ENCODE measurements around the gene DRC1.

DRC1 gene

DNA sequence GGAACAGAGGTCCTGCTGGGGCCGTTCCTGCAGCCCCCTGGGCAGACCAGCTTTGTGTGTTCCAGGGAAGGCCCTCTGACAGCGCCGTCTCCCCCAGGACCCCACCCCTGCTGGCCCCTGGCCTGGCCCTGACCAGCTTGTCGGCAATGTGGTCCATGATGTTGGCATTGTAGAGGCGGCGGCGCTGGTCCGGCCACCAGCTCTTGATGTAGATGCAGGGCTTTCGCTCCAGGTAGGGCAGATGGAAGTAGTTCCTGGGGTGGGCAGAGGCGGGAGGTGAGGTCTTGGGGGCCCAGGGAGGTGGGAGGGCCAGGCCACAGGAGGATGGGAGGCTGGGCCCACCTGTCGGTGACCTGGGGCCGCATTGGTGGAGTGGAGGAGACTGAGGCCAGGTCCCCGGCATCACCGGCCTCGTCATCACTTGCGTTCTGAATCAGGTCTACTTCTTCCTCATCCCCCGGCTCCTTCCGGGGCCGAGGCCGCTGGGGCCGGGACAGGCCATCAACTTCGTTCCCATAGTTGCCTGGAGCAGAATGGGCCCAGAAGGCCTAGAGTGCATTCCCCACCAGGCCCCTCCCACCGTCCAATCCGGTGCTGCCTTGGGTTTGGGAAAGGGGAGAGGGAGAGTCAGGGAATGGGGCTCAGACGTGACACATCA lies 77.5 kb downstream of the DRC1 start:
- no peak for DNase-seq

DNA sequence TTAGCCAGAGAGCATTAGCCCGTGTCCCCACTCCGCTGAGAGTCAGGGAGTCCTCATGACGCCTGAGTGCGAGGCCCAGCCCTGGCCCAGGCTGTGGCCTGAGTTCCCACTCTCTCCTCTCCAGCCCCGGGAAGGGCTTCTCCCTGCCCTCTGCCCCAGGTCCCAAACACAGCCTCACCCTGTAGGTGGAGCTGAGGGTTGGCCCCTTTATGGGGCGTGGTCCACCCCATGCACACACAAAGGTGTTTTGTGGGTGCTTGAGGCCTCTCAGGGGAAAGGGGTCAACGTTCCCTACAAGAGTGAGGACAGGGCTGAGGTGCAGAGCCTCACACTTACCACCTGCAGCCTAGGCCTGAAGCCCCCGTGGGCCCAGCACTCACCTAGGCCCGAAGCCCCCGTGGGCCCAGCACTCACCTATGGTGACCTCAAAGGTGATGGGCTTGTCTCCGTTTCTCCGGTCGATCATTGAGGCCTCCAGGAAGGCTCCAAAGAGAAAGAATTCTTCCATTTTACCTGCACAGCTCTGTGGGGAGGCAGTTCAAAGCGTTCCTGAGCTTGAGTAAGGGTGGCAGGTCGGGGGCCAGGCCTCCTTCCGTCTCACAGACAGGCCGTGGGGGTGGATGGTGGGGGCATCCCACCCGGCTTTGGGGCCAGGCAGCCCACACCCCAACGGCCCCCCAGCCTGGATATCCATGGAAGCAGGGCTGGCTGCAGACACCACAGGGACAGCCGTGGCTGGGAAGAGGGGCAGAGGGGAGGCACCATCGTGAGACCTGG lies 78.3 kb downstream of the DRC1 start:
- DNase-seq = no peak

DNA sequence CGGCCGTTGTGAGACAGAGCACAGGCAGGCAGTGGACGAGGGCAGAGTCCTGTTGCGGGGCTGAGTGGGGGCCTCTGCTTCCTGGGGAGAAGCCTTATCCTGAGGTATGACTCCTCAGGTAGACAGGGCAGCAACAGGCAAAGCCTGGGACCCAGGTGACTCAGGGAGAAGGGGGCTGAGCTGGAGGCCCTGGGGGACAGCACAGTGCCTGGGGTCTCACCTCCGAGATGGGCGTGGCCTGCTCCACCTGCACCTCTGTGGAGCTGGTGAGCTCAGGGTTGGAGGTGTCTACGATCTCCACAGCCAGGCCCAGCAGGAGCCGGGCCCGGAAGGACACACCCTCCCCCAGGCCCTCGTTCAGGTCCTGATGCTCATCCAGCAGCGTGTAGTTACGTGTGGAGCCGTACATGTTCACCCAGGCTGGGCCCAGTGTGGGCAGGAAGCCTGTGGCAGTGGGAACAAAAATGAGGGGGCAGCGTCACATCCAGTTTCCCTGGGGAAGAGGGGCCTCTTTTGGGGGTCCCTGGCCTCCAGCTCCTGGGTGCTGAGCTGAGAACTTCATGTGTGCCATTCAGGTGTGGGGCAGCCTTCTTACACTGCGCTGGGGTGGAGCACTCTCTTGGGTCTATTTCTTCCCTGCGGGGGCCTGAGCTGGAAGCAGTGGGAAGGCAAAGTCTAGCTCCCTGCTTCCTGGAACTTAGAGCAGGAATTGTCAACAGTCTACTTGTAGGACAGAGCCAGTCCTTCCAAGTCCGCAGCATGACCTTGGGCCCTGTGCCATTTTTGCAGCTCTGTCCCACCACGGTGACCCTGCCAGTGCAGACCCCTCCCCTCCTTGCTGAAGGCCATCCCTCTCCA lies 79.1 kb downstream of the DRC1 start:
- no peak for DNase-seq

DNA sequence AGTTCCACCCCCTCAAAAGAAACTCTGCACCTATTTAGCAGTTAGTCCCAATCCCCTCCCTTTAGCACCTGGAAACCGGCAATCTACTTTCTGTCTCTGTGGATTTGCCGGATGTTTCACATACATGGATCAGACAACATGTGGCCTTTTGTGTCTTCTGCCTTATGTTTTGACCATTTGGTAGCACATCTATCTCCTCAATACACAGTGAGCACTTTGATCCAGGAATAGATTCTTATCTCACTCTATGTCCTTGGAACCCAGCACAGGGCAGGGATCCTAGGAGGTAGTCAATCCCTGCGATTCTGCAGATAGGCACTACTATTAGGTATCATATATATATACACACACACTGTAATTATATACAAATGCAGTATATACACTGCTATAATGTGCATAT lies 80.0 kb downstream of the DRC1 start:
- no peak for DNase-seq

DNA sequence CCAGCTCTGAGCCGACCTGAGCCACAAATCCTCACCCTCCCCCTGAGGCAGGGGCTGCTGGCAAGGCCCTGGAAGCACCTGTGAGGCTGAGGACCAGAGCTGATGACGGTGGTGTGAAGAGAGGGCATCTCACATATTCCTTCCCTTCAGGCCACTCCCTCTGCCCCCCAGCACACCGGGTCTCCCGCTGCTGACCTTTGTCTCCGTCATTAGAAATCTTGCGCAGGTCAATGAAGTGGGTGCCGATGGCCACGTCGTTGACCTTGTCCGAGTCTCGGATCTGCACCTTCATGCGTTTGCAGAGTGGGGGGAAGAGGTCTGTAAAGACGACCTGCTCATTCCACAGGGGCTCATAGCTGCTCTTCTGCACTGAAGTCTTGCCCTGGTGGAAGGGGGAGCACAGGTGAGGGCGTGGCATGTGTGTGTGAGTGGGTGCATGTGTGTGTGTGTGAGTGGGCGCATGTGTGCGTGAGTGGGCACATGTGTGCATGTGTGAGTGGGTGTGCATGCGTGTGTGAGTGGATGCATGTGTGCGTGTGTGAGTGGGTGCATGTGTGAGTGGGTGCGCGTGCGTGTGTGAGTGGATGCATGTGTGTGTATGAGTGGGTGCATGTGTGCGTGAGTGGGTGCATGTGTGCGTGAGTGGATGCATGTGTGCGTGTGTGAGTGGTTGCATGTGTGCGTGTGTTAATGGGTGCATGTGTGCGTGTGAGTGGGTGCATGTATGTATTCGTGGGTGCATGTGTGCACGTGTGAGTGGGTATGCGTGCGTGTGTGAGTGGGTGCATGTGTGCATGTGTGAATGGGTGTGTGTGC lies 80.7 kb downstream of the DRC1 start:
- DNase-seq = no peak

DNA sequence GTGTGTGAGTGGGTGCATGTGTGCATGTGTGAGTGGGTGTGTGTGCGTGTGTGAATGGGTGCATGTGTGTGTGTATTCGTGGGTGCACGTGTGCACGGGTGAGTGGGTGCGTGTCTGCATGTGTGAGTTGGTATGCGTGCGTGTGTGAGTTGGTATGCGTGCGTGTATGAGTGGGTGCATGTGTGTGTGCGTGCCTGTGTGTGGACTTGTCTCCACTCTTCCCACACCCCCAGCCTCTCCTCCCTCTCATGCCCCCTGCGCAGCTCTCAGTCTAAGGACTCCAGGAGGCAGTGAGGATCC lies 81.3 kb downstream of the DRC1 start:
- DNase-seq = no peak

DNA sequence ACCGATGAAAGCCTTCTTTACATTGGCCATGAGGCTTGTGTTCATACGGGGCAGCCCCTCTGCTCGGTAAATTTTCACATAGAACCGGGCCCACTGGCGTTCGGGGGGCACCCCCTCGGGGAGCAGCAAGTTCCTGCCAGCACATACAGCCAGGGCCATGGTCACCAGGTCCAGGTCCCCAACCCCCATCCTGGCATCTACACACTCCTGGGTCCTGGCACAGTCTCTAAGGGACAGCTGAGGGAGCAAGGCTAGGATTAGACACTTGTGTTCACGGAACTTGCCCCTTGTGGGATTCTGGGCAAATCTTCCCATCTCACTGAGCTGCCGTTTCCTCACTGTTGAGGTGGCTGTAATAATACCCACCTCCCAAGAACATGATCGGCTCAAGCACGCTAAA lies 81.8 kb downstream of the DRC1 start:
- DNase-seq = no peak

DNA sequence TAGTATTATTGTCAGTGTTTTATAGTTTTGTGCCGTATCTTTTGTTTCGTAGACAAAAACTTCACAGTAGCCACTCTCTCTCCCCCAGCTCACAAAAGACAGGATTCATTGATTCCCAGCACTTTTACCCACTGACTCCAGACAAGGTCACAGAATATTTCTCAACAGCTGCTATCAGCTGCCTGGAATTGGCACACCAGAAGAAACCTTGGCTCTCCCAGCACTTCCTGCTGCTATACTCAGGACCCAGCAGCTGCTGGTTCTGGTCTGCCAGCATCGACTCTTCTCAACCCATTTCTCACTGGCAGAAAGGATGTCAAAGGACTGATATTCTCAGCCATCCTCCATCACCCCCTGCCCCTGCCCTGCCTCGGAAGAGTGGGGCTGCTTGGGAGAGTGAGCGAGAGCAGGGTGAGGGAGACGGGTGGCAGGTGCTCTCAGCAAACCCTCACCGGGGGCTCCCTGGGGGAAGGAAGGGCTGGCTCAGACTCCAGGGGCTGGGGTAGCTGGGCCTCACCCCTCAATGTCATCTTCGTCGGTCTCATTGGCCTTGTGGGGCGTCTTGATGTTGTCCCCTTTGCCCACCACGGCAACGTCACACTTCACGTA lies 82.3 kb downstream of the DRC1 start:
- DNase-seq = no peak

DNA sequence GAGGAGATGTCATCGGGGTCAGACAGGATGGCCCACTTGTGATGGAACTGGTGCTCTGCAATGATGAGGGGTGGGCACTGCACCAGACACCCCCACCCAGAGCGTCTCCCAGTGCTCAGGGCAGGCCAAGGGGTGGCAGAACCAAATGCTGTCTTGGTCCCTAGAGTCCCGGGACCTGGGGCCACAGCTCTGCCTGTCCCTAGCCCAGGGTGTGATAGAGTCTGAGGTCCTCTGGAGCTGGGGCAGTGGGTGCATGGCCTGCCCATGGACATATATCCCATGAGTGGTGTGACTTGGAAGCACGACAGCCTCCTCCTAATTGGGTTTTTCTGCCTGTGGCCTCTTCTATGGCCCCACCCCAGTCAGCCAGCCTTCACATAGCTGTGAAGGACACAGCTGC lies 82.9 kb downstream of the DRC1 start:
- no peak for DNase-seq

DNA sequence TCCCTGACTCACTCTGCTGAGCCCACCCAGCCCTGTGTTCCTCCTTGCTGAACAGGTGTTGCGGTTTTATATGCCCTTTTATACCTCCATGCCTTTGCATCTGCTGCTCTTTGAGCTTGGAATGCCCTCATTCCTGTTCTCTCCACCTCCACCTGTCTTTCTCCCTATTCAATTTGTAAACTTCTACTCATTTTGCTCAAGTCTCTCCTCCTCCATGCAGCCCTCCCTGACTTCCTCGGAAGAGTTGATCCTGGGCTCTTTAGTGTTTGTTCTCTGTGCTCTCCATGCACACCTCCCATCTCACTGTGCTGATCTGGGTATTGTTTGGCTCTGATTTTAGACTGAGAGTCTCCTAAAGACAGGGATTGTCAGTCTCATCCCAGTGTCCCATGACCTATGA lies 83.4 kb downstream of the DRC1 start:
- no peak for DNase-seq

DNA sequence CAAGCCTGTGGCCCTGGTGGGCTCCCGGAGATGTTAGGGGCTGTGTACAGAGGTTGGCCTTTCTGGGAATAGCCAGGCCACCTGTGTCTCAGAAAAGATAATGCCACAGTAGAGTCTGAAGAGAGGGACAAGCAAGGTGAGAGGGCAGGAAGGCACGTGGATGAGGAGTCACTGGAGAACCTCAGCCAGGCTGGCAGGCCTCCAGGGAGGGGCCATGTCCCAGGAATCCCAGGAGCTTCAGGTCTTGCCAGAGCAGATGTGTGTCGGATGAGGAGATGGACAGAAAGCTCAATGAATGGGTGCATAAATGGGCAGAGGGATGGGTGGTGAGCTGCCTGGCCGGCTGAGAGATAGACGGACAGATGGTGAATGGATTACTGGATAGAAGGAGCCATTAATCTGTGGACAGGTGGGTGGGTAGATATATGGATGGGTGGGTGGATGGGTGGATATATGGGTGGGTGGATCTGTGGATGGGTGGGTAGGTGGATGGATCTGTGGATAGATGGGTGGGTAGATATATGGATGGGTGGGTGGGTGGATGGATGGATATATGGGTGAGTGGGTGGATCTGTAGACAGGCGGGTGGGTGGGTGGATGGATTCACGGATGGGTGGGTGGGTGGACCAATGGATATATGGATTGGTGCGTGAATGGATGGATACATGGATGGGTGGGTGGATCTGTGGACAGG lies 84.2 kb downstream of the DRC1 start:
- no peak for DNase-seq

DNA sequence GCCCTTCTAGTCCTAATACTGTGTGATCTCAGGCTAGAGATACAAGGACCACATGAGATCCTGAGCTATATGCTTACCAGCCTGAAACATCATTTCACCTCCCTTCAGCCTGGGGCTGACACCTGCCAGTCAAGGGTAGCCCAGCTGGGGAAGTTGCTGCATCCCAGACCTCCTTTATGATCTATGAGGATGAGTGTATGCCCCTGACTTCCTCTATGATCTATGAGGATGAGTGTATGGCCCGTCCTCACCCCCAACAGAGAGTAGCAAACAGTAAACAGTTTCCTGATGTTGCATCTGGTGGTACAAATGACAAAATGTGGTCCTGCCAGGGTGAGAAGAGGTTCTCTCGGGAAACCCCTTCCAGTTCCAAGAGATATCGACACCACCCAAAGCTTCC lies 85.1 kb downstream of the DRC1 start:
- DNase-seq = no peak

DNA sequence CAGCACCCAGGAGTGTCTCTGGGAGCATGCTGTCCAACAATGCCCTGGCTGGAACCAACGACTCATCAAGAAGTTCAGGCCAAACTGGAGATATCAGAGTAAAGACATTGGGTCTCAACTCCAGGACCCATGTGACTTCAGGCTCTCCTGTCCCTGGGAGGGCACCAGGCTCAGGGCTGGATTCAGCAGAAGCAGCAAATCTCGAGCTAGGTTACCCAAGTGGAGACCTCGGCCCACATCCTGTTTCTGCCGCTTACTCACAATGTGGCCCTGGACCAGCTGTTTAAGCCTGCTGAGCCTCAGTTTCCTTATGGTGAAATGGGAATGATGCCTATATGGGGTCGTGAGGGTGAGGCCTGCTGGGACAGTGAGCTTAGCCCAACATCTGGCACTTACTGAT lies 85.5 kb downstream of the DRC1 start:
- no peak for DNase-seq

DNA sequence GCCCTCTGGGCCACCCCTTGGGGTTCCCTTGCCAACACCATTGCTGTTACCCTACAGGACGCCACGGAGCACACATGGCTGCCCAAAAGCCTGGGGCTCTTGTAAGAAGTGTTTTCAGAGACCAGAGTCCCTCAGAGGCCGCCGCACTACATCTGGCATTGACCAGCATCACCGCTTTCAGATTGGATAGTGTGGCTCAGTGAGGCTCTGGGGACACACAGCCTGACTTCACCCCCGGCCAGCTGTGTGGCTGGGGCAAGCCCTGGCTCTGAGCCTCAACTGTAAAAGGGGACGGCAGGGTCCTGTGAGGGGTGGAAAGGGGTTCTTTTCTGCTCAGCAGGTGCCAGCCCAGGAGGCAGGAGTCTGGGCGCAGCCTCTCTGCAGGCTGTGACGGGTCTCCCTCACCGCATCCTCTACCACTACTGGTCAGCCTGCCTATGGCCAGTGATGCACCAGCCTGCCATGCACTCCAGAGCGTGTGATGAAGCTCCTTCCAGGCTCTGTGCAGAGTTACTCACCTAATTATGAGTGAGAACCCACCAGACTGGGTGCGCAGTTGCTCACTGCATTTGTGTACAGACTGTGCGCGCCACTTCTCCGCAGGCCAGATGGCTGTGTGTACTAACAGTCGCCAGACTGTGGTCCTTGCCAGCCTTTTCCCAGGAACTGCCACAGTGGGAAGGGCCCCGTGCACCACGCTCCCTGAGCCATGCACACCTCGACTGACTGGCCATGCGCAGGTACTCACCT lies 86.9 kb downstream of the DRC1 start:
- DNase-seq = no peak

DNA sequence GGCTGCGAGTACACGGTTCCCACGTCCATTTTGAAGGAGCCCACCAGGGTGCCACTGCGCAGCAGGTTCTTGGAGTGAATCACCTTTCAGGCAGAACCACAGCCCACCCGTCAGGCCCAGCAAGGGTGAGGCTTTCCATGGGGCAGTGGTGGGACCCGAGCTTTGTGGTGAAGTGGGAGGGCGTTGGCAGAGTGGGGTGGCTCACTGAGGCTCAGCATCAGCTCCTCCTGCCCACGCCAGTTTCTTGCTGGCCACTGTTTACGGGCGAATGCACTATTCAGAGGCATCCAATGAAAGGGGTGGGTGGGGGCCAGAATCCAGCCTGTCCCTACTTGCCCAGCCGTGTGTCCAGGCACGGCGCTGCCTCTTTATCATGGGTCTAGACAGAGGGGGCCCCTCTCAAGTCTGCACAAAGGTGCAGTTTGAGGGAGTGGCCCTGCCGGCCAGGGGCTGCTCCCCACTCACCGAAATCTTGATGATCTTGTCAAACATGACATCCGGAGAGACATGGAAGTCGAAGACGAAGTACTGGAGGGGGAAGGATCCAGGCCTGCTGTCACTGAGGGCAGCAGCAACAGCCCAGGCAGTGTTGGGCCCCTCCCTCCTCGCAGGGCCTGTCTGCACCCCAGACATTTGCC lies 87.6 kb downstream of the DRC1 start:
- no peak for DNase-seq

DNA sequence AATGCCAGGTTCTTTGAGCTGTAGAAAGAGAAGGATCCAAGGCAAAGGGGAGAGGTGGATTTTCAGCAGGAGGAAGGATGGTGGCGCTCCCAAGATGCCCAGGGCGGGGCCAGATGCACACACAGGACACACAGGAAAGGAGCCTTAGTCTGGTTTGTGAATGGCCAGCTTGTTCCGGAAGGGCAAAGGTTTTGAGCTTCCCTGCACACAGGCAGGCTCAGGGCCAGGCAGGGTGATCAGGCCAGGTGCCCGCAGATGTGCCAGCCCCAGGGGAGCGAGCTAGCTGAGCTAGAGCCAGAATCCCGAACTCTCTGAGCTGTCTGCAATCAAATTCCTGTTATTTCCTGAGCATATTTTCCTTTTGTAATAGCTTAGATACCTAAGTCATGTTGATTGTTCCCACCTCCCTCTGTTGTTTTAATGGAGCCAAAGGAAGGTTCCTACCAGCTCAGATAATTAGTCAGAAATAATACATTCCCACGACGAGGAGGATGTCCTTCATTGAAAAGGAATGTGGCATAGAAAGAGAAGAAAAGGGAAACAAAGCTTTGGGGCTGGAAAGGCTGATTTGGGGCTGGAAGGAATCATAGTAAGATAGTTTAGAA lies 89.9 kb downstream of the DRC1 start:
- DNase-seq = no peak

DNA sequence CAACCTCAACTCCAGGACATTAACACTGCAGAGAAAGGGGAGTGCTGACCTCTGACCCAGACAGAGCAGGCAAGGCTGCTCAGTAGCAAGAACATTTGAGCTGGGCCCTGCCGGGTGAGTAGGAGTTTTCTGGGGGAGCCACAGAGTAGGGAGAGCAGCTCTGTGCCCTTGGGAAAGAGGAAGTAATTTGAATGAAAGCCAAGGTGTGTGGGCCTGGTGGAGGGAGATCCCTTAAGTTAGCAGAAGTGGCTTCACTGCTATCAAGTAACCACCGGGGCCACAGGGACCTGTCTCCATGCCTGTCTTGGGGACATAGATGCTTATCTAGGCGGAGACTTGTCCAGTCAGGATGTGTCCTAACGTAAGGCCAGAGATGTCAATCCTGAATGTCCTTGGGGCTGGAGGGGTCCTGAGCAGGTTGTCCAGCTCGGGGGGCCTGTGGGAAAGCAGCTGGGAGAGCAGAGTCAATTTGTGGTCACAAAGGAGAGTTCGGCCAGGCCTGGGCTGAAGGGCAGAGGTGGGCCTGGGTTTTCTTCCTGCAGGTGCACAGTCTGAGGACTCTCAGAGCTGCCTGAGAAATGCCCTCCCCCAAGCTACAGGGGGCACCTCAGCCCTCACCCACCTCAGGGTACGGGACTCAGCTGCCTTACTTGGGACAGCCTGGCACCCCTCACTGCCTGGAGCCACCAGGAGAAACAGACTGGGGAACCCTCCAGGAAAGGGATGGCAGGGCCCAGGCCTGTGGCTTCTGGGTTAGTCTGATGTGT lies 91.2 kb downstream of the DRC1 start:
- DNase-seq = no peak

DNA sequence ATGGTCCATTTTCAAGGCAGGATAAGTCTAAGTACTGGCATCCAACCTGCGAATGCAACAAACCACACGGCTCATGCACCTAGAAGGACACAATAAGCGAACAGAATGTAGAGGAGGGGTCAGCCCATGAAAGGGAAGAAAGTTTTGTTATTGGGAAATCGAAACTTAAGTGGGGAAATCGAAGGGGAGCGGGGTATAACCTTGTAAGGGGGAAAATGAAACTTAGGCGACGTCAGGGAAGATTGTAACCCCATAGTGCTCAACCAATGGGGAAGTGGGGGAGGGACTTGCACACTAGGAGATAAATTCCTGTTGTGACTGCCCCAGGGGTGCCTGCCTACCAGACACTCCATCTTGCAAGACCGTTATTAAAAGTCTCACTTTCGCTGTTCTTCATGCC lies 91.8 kb downstream of the DRC1 start:
- DNase-seq = no peak

DNA sequence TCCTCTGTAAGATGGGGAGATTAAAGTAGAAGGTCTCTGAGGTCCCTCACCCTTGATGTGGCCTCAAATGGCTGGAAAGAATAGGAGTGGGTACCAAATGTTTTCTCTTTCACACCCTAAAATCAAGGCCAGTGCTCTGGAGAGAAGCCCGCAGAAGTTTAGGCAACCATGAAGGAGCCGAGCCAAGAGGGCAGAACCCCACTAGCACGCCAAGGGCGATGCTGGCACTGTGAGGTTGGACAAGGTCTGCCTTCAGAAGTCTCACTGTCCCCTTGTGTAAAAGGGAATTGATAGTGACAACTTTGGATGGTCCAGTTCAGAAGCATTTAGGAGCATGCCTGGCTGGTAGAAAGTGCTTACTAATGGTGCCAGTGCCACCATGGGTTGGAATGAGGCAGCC lies 92.5 kb downstream of the DRC1 start:
- DNase-seq = no peak

DNA sequence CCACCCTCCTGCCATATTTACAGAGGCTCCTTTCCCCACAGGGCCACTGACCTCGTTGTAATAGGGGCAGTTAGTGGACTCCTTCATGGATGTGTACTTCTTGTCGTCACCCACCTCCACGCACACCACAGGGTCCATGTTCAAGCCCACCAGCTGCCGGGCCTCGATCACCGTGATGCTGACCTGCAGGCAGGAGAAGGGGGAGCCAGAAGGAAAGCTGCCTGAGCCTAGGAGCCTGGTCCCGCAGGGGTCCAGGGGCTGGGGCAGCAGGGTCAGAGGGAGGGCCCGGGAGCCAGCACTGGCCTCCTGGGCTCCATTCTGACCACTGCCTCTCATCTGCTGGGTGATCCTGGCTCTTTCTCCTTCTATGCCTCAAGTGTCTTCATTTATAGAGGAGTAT lies 93.2 kb downstream of the DRC1 start:
- DNase-seq = no peak

Data from 8988T (cell line).